Calu3 (cell line): ENCODE results near the gene FURIN. TPM values are rescaled to one million over a fixed set of nuclear protein-coding genes. Genes with fewer than 3 reads are reported as not detected.
"Not testable (repeated sequence)": the region's sequence is repeated elsewhere in the genome, so short reads cannot be mapped to it uniquely, and the experiment has no call there.

Source experiments
- BruUV-seq: library from RNA; stranded (reverse); fragments of 400-500 nt; replicated peaks from 2 replicates; lab custom pipeline; 2021; lab: Mats Ljungman, UMichigan
- CTCF ChIA-PET: fragments of 300-600 bp; sonication (Branson Sonifier 250); formaldehyde crosslinking; loops from one replicate; lab custom pipeline; 2022; ENCODE audit warnings: antibody characterized with exemption; lab: Charles Lee
- DNase-seq: peaks from one replicate; pipeline ENCODE4 v3.0.0; 2022
- H3K27ac Mint-ChIP-seq: one replicate; pipeline ENCODE4 v1.8.0; 2022; ENCODE audit warnings: mixed read lengths; ENCODE audit not compliant: unreplicated experiment
- H3K27me3 Mint-ChIP-seq: one replicate; pipeline ENCODE4 v1.8.0; 2022; ENCODE audit warnings: mixed read lengths; ENCODE audit not compliant: unreplicated experiment
- H3K36me3 Mint-ChIP-seq: one replicate; pipeline ENCODE4 v1.8.0; 2022; ENCODE audit warnings: mild to moderate bottlenecking, moderate library complexity, mixed read lengths; ENCODE audit not compliant: insufficient read depth, unreplicated experiment
- H3K4me1 Mint-ChIP-seq: one replicate; pipeline ENCODE4 v1.8.0; 2022; ENCODE audit warnings: mild to moderate bottlenecking, low read depth, mixed read lengths; ENCODE audit not compliant: unreplicated experiment
- H3K4me3 Mint-ChIP-seq: one replicate; pipeline ENCODE4 v1.8.0; 2022; ENCODE audit warnings: mild to moderate bottlenecking, low read depth, moderate library complexity, mixed read lengths; ENCODE audit not compliant: unreplicated experiment
- H3K9me3 Mint-ChIP-seq: one replicate; pipeline ENCODE4 v1.8.0; 2022; ENCODE audit warnings: low read depth, mixed read lengths; ENCODE audit not compliant: unreplicated experiment
- CTCF ChIP-seq: fragments of 200-600 bp; IDR thresholded peaks from one replicate; pipeline ENCODE4 v1.8.0; 2022; ENCODE audit warnings: antibody characterized with exemption; ENCODE audit not compliant: unreplicated experiment
- intact Hi-C: fragments of 100-400 bp; cut with micrococcal nuclease; formaldehyde crosslinking; loops from one replicate; pipeline ENCODE4 v1.10.0; 2022; ENCODE audit not compliant: unreplicated experiment
- total RNA-seq: library from RNA; stranded (reverse); gene quantifications from 2 replicates; pipeline ENCODE4 v1.2.3, GENCODE V29; 2022

FURIN gene
- total RNA-seq, 1 experiment from 2014 or later = 76.6 TPM

DNA sequence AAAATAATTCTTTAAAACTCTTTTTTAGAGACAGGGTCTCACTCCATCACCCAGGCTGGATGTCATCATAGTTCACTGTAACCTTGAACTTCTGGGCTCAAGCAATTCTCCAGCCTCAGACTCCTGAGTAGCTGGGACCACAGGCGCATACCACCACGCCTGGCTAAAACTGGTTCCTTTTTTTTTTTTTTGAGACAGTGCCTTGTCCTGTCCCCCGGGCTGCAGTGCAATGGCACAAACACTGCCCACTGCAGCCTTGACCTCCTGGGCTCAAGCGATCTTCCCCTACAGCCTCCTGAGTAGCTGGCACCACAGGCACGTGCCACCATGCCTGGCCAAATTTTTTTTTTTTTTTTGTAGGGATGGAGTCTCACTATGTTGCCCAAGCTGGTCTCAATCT is 23.7 kb upstream of the FURIN start:
- no peak for DNase-seq
- Mint-ChIP-seq H3K27me3 (peaks cover 12% of the 10 kb centered on the region), H3K27ac (no peak overlapping the region), H3K4me1 (no peaks in the 10 kb centered on the region), H3K36me3 (no peaks in the 10 kb centered on the region), H3K4me3 (no peak overlapping the region), H3K9me3 (no peaks in the 10 kb centered on the region)
- intact Hi-C loops = no loop called here
- CTCF ChIA-PET = interaction anchor here (1.0 kb wide), 1 partner anchor 23 kb away, joined by 5 read pairs; no protein-coding TSS in a partner anchor
- no peak for TF ChIP-seq CTCF
- no TSS peak for BruUV-seq

DNA sequence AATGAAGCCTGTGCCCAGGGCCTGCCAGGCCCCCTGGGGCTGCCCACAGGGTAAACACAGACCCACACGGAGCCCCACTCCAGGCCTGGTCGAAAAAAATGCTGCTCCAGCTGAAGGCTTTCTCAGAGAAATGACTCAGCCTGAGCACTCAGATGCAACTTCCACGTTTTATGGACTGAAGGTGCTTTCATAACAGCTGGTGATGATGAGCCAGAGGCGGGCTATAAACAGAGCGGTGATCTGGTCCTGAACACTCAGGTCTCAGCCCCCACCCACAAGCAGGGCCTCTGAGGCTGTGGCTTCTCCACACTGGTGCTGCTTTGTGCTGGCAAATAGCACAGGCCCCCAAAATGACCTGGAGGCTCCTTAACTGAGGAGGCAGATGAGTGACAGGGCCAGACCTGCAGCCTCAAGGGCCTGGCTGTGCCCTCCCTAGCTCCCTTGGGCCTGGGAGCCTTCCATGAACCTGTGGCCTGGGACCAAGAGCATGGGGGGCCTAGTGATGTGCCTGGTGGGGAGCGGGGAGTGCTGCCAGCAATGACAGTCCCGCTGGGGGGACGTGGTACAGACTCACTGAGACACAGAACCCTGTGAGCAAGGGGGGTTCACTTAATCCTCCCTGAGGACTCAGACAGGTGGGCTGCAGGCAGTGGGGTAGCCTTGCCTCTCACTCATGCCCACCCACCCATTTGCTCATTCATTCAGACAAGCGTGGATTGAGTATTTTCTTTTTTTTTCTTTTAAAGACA is 23.0 kb upstream of the FURIN start:
- no peak overlapping the region for H3K27ac Mint-ChIP-seq

GRCh38 chr15:90849424-90849823 is 19.0 kb upstream of the FURIN start:
- H3K4me1 Mint-ChIP-seq, H3K9me3 Mint-ChIP-seq, H3K27ac Mint-ChIP-seq, intact Hi-C loops, H3K36me3 Mint-ChIP-seq, H3K27me3 Mint-ChIP-seq, H3K4me3 Mint-ChIP-seq, DNase-seq, BruUV-seq: not testable (repeated sequence)
- CTCF ChIA-PET = interaction anchor here (1.0 kb wide), 1 partner anchor 10 kb away, joined by 6 read pairs; no protein-coding TSS in a partner anchor

More for the DNA sequence above, 23.0 kb upstream of the FURIN start:
- CTCF ChIA-PET = no interaction called here
- BruUV-seq = no TSS peak
- no peaks in the 10 kb centered on the region for H3K36me3 Mint-ChIP-seq
- no peak for DNase-seq
- TF ChIP-seq CTCF = no peak
- H3K27me3 Mint-ChIP-seq = peaks cover 12% of the 10 kb centered on the region
- intact Hi-C loops = no loop called here
- H3K4me3 Mint-ChIP-seq = no peak overlapping the region
- no peaks in the 10 kb centered on the region for H3K9me3 Mint-ChIP-seq
- no peaks in the 10 kb centered on the region for H3K4me1 Mint-ChIP-seq

DNA sequence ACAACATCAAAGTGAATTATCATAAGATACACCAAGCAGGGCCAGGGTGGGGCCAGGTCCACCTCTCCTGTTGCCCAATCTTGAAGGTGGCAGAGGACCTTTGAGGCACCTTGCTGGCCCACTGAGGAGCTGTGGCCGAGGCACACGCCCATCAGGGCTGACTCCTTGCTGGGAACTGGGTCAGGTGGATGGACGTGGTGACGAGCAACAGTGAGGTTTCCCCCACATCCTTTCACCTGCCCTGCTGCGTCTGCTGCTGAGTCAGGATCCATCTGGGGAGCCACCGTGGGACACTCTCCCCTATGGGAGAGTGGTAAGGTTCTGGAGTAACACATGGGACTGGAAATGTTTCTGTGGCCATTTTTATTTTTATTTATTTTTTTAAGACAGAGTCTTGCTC is 17.3 kb upstream of the FURIN start:
- Mint-ChIP-seq H3K27ac (no peak overlapping the region), H3K36me3 (no peaks in the 10 kb centered on the region), H3K4me3 (no peak overlapping the region), H3K27me3 (no peaks in the 10 kb centered on the region), H3K4me1 (no peaks in the 10 kb centered on the region), H3K9me3 (no peaks in the 10 kb centered on the region)
- intact Hi-C loops = no loop called here
- DNase-seq = no peak
- CTCF ChIA-PET = interaction anchor here (0.7 kb wide), 1 partner anchor 25 kb away, joined by 4 read pairs; no protein-coding TSS in a partner anchor
- BruUV-seq = no TSS peak
- TF ChIP-seq CTCF = no peak

GRCh38 chr15:90851940-90852339 is 16.4 kb upstream of the FURIN start:
- Mint-ChIP-seq H3K4me1 (no peaks in the 10 kb centered on the region), H3K4me3 (no peak overlapping the region), H3K27ac (no peak overlapping the region), H3K36me3 (no peaks in the 10 kb centered on the region), H3K9me3 (no peaks in the 10 kb centered on the region), H3K27me3 (no peaks in the 10 kb centered on the region)
- no peak for DNase-seq
- no TSS peak for BruUV-seq
- intact Hi-C loops = no loop called here
- TF ChIP-seq CTCF = no peak
- CTCF ChIA-PET = interaction anchor here (0.6 to 0.8 kb wide), 4 partner anchors 80 to 1467 kb away, joined by 3 to 5 read pairs (median 4); partner anchors contain the start of genes HDDC3 and TTLL13
